Caco-2 (cell line): ENCODE results near the gene KIAA0825. TPM values are rescaled to one million over a fixed set of nuclear protein-coding genes. Genes with fewer than 3 reads are reported as not detected.

Experiments
- BruUV-seq: library from RNA; stranded (reverse); fragments of 400-500 nt; replicated peaks from 2 replicates; lab custom pipeline; 2021; lab: Mats Ljungman, UMichigan
- CTCF ChIA-PET: fragments of 300-600 bp; sonication (Branson Sonifier 250); formaldehyde crosslinking; loops from one replicate; lab custom pipeline; 2022; ENCODE audit warnings: antibody characterized with exemption; lab: Charles Lee
- POLR2A ChIA-PET: fragments of 300-600 bp; sonication (Branson Sonifier 250); formaldehyde crosslinking; loops from one replicate; lab custom pipeline; 2022; ENCODE audit warnings: antibody characterized with exemption; lab: Charles Lee
- DNase-seq, 2 experiments: peaks; one replicate each; pipeline versions ENCODE4 v3.0.0 to v3.0.0-alpha.2; 2020 to 2022
- H3K27me3 ChIP-seq: replicated peaks from 2 replicates; pipeline ENCODE4 v1.6.0; 2011; ENCODE audit warnings: low read length; ENCODE audit not compliant: control insufficient read depth, insufficient read depth
- H3K36me3 ChIP-seq: 2 replicates; pipeline ENCODE4 v1.5.1; 2011; ENCODE audit warnings: low read length; ENCODE audit not compliant: control insufficient read depth, insufficient read depth
- H3K4me1 ChIP-seq: fragments of 250-450 bp; sonication (Bioruptor Pico); 2 replicates; pipeline ENCODE4 v1.5.1; 2020; ENCODE audit warnings: mild to moderate bottlenecking
- H3K4me3 ChIP-seq: 2 replicates; pipeline ENCODE4 v1.5.1; 2011; ENCODE audit warnings: low read depth, mild to moderate bottlenecking, control low read depth, low read length
- H3K9me3 ChIP-seq: fragments of 250-450 bp; sonication (Bioruptor Pico); 2 replicates; pipeline ENCODE4 v1.5.1; 2020; ENCODE audit warnings: mild to moderate bottlenecking, moderate library complexity
- H3K27ac Mint-ChIP-seq: one replicate; pipeline ENCODE4 v1.8.0; 2022; ENCODE audit warnings: mixed read lengths; ENCODE audit not compliant: unreplicated experiment
- H3K27me3 Mint-ChIP-seq: one replicate; pipeline ENCODE4 v1.8.0; 2022; ENCODE audit warnings: mixed read lengths; ENCODE audit not compliant: insufficient read depth, unreplicated experiment
- H3K36me3 Mint-ChIP-seq: one replicate; pipeline ENCODE4 v1.8.0; 2022; ENCODE audit warnings: mild to moderate bottlenecking, mixed read lengths; ENCODE audit not compliant: insufficient read depth, unreplicated experiment
- H3K4me1 Mint-ChIP-seq: one replicate; pipeline ENCODE4 v1.8.0; 2022; ENCODE audit warnings: low read depth, mixed read lengths; ENCODE audit not compliant: unreplicated experiment
- H3K4me3 Mint-ChIP-seq: one replicate; pipeline ENCODE4 v1.8.0; 2022; ENCODE audit warnings: mild to moderate bottlenecking, moderate library complexity, mixed read lengths; ENCODE audit not compliant: unreplicated experiment
- H3K9me3 Mint-ChIP-seq: one replicate; pipeline ENCODE4 v1.8.0; 2022; ENCODE audit warnings: mixed read lengths; ENCODE audit not compliant: unreplicated experiment
- CTCF ChIP-seq, 2 experiments: fragments of 200-600 bp in 1 of 2; IDR thresholded peaks; 1 replicate in 1 of 2; 2 replicates in 1 of 2; pipeline versions ENCODE4 v1.5.1 to v1.8.0; 2011 to 2022; ENCODE audit warnings: antibody characterized with exemption in 1 of 2, control low read depth in 1 of 2, inconsistent platforms in 1 of 2, low read depth in 1 of 2, low read length in 1 of 2, mild to moderate bottlenecking in 1 of 2, moderate library complexity in 1 of 2; ENCODE audit not compliant: insufficient read depth in 1 of 2, severe bottlenecking in 1 of 2, unreplicated experiment in 1 of 2
- intact Hi-C: fragments of 100-400 bp; cut with micrococcal nuclease; formaldehyde crosslinking; loops from one replicate; pipeline ENCODE4 v1.10.0; 2022; ENCODE audit not compliant: unreplicated experiment
- total RNA-seq: library from RNA; stranded (reverse); gene quantifications from 2 replicates; pipeline ENCODE4 v1.2.3, GENCODE V29; 2022

Gene KIAA0825
- total RNA-seq, 1 experiment from 2014 or later, result 0.50 TPM

DNA sequence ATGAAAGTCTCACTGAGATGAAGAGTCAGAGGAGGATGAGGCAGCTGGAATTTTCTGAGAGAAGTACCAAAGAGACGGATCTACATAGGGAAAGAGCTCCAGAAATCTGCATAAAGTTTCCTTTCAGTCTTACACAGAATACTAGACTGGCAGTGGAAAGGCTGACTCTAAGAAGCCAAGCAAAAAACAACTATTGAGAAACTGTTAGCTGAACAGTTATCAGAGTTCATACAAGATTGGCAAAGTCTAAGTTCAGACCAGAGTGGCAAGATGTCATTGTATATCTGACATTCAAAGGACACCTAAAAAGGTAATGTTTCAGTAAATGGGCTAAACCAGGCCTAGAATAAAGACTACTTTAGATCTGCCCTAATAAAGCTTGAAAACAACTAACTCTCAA lies 209.0 kb downstream of the KIAA0825 start:
- DNase-seq, result no peak
- Mint-ChIP-seq H3K36me3 (no peaks in the 10 kb centered on the region), H3K4me1 (no peaks in the 10 kb centered on the region), H3K27me3 (peaks cover 5% of the 10 kb centered on the region), H3K9me3 (no peaks in the 10 kb centered on the region), H3K4me3 (no peak overlapping the region), H3K27ac (no peak overlapping the region)
- Histone ChIP-seq H3K4me3 (no peak overlapping the region), H3K4me1 (no peaks in the 10 kb centered on the region), H3K27me3 (no peaks in the 10 kb centered on the region), H3K9me3 (no peaks in the 10 kb centered on the region; the same call in 1 of the 2 replicates), H3K36me3 (no peaks in the 10 kb centered on the region)
- intact Hi-C loops, result no loop called here
- BruUV-seq, result no TSS peak
- no peak for TF ChIP-seq CTCF (IDR thresholded peaks at IDR 0.05; ENCODE audit: insufficient read depth in 1 of 2, low read depth in 1 of 2, low read length in 1 of 2, severe bottlenecking in 1 of 2, unreplicated experiment in 1 of 2)
- CTCF ChIA-PET, result no interaction called here
- POLR2A ChIA-PET, result no interaction called here

DNA sequence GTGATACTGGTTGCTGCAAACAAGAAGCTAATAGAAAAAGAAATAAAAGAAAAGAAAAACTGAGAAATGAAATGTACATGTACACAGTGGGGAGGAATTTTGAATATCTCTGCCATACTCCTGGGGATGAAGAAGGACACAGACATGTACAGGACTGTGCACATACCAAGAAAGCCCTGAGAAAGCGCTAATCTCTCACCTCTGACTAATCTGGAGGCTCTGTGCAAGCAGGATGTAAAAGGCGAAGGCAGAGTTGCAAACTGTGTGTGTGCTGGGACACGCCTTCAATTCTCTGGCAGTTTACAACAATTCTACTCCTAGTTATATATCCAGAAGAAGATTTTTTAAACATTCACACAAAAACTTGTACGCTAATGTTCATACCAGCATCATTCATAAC lies 211.4 kb downstream of the KIAA0825 start:
- TF ChIP-seq CTCF (IDR thresholded peaks at IDR 0.05; ENCODE audit: insufficient read depth in 1 of 2, low read depth in 1 of 2, low read length in 1 of 2, severe bottlenecking in 1 of 2, unreplicated experiment in 1 of 2), result no peak
- Mint-ChIP-seq H3K27ac (no peak overlapping the region), H3K4me1 (no peaks in the 10 kb centered on the region), H3K36me3 (no peaks in the 10 kb centered on the region), H3K4me3 (no peak overlapping the region), H3K27me3 (peaks cover 12% of the 10 kb centered on the region), H3K9me3 (no peaks in the 10 kb centered on the region)
- ChIA-PET POLR2A (no interaction called here), CTCF (no interaction called here)
- Histone ChIP-seq H3K4me1 (no peaks in the 10 kb centered on the region), H3K36me3 (no peaks in the 10 kb centered on the region), H3K4me3 (no peak overlapping the region), H3K27me3 (no peaks in the 10 kb centered on the region), H3K9me3 (no peaks in the 10 kb centered on the region; the same call in 1 of the 2 replicates)
- intact Hi-C loops, result no loop called here
- no TSS peak for BruUV-seq
- DNase-seq, result no peak

- CTCF ChIA-PET, result no interaction called here
- no peaks in the 10 kb centered on the region for H3K9me3 ChIP-seq
- intact Hi-C loops, result no loop called here
- no peaks in the 10 kb centered on the region for H3K4me1 Mint-ChIP-seq
- no peak overlapping the region for H3K27ac Mint-ChIP-seq
- no peak for DNase-seq
- peaks cover 7% of the 10 kb centered on the region for H3K27me3 Mint-ChIP-seq
- no peaks in the 10 kb centered on the region for H3K36me3 Mint-ChIP-seq
- H3K27me3 ChIP-seq, result no peaks in the 10 kb centered on the region
- POLR2A ChIA-PET, result no interaction called here
- peaks cover under 1% of the 10 kb centered on the region for H3K9me3 Mint-ChIP-seq
- H3K36me3 ChIP-seq, result no peaks in the 10 kb centered on the region
- BruUV-seq, result no TSS peak
- no peak for TF ChIP-seq CTCF (IDR thresholded peaks at IDR 0.05; ENCODE audit: insufficient read depth in 1 of 2, low read depth in 1 of 2, low read length in 1 of 2, severe bottlenecking in 1 of 2, unreplicated experiment in 1 of 2)
- no peak overlapping the region for H3K4me3 ChIP-seq
- H3K4me3 Mint-ChIP-seq, result no peak overlapping the region
- H3K4me1 ChIP-seq, result no peaks in the 10 kb centered on the region
Observed at GRCh38 chr5:94403483-94403882, 214.9 kb downstream of the KIAA0825 start.
